ENCODE data around the gene CACUL1. TPM values are rescaled to one million over a fixed set of nuclear protein-coding genes. Genes with fewer than 3 reads are reported as not detected.
A peak's percentile ranks its signal among the peaks of the same experiment; 100 is the strongest.

The CACUL1 gene
- polyA plus RNA-seq, 1 donor from 2014 or later = 23.9 TPM

- Mint-ChIP-seq H3K9me3 (peaks cover 3 to 13% (median 10%) of the 10 kb centered on the region in 3 donors), H3K27me3 (peaks cover 4% of the 10 kb centered on the region), H3K4me1 (no peaks in the 10 kb centered on the region), H3K27ac (no peak overlapping the region), H3K36me3 (peaks cover 4% of the 10 kb centered on the region), H3K4me3 (no peak overlapping the region)
Measured at GRCh38 chr10:118778727-118779126, 24.0 kb upstream of the CACUL1 start.

GRCh38 chr10:118776960-118777359, 22.2 kb upstream of the CACUL1 start:
- peaks cover 4% of the 10 kb centered on the region for H3K36me3 Mint-ChIP-seq
- no peaks in the 10 kb centered on the region for H3K4me1 Mint-ChIP-seq
- no peaks in the 10 kb centered on the region for H3K27me3 Mint-ChIP-seq

GRCh38 chr10:118776033-118776432, 21.3 kb upstream of the CACUL1 start:
- no peak overlapping the region for H3K27ac Mint-ChIP-seq
- H3K4me3 Mint-ChIP-seq = no peak overlapping the region
- no peaks in the 10 kb centered on the region for H3K4me1 Mint-ChIP-seq
- peaks cover 4% of the 10 kb centered on the region for H3K36me3 Mint-ChIP-seq
- peaks cover 3 to 12% (median 10%) of the 10 kb centered on the region in 3 donors for H3K9me3 Mint-ChIP-seq
- no peaks in the 10 kb centered on the region for H3K27me3 Mint-ChIP-seq

More at GRCh38 chr10:118776960-118777359, 22.2 kb upstream of the CACUL1 start:
- peaks cover 3 to 12% (median 10%) of the 10 kb centered on the region in 3 donors for H3K9me3 Mint-ChIP-seq
- H3K4me3 Mint-ChIP-seq = peak overlapping the region in 1 of 4 donors; percentile 4
- peak overlapping the region in 1 of 3 donors; percentile 47 for H3K27ac Mint-ChIP-seq

- H3K9me3 Mint-ChIP-seq = peaks cover 3 to 13% (median 10%) of the 10 kb centered on the region in 3 donors
- H3K27ac Mint-ChIP-seq = no peak overlapping the region
- H3K27me3 Mint-ChIP-seq = no peaks in the 10 kb centered on the region
- H3K4me1 Mint-ChIP-seq = no peaks in the 10 kb centered on the region
- H3K4me3 Mint-ChIP-seq = no peak overlapping the region
- peaks cover 4% of the 10 kb centered on the region for H3K36me3 Mint-ChIP-seq
Measured at GRCh38 chr10:118775478-118775877, 20.7 kb upstream of the CACUL1 start.

GRCh38 chr10:118773041-118773440, 18.3 kb upstream of the CACUL1 start:
- H3K36me3 Mint-ChIP-seq = peaks cover 4% of the 10 kb centered on the region
- H3K4me3 Mint-ChIP-seq = no peak overlapping the region
- H3K9me3 Mint-ChIP-seq = peaks cover 3 to 17% (median 15%) of the 10 kb centered on the region in 3 donors
- H3K27me3 Mint-ChIP-seq = no peaks in the 10 kb centered on the region
- H3K4me1 Mint-ChIP-seq = no peaks in the 10 kb centered on the region
- H3K27ac Mint-ChIP-seq = no peak overlapping the region

GRCh38 chr10:118771976-118772375, 17.2 kb upstream of the CACUL1 start:
- no peak overlapping the region for H3K27ac Mint-ChIP-seq

GRCh38 chr10:118769898-118770600, 15.3 kb upstream of the CACUL1 start:
- no peaks in the 10 kb centered on the region for H3K36me3 Mint-ChIP-seq
- peaks cover 0 to 6% (median 3%) of the 10 kb centered on the region in 3 donors for H3K9me3 Mint-ChIP-seq
- H3K27me3 Mint-ChIP-seq = no peaks in the 10 kb centered on the region
- H3K27ac Mint-ChIP-seq = peak overlapping the region in 1 of 3 donors; percentile 58
- H3K4me3 Mint-ChIP-seq = peak overlapping the region in 1 of 4 donors; percentile 58
- H3K4me1 Mint-ChIP-seq = no peaks in the 10 kb centered on the region

More at GRCh38 chr10:118771976-118772375, 17.2 kb upstream of the CACUL1 start:
- H3K27me3 Mint-ChIP-seq = no peaks in the 10 kb centered on the region
- no peaks in the 10 kb centered on the region for H3K36me3 Mint-ChIP-seq
- H3K9me3 Mint-ChIP-seq = peaks cover 3 to 15% (median 11%) of the 10 kb centered on the region in 3 donors
- H3K4me3 Mint-ChIP-seq = peak overlapping the region in 1 of 4 donors; percentile 3
- H3K4me1 Mint-ChIP-seq = no peaks in the 10 kb centered on the region

- no peaks in the 10 kb centered on the region for H3K36me3 Mint-ChIP-seq
- H3K4me3 Mint-ChIP-seq = no peak overlapping the region
- H3K27ac Mint-ChIP-seq = no peak overlapping the region
- no peaks in the 10 kb centered on the region for H3K4me1 Mint-ChIP-seq
- H3K9me3 Mint-ChIP-seq = peaks cover 0 to 6% (median 3%) of the 10 kb centered on the region in 3 donors
- no peaks in the 10 kb centered on the region for H3K27me3 Mint-ChIP-seq
Measured at GRCh38 chr10:118768041-118768919, 13.5 kb upstream of the CACUL1 start.

GRCh38 chr10:118767297-118768040, 12.7 kb upstream of the CACUL1 start:
- Mint-ChIP-seq H3K27me3 (no peaks in the 10 kb centered on the region), H3K4me3 (no peak overlapping the region), H3K9me3 (peaks cover 0 to 6% (median 3%) of the 10 kb centered on the region in 3 donors), H3K4me1 (no peaks in the 10 kb centered on the region), H3K27ac (no peak overlapping the region), H3K36me3 (no peaks in the 10 kb centered on the region)

- H3K9me3 Mint-ChIP-seq = peaks cover 0 to under 1% (median 0%) of the 10 kb centered on the region in 3 donors
- no peaks in the 10 kb centered on the region for H3K27me3 Mint-ChIP-seq
- no peak overlapping the region for H3K4me3 Mint-ChIP-seq
- no peak overlapping the region for H3K27ac Mint-ChIP-seq
- no peaks in the 10 kb centered on the region for H3K4me1 Mint-ChIP-seq
- no peaks in the 10 kb centered on the region for H3K36me3 Mint-ChIP-seq
Measured at GRCh38 chr10:118764195-118764594, 9.4 kb upstream of the CACUL1 start.

GRCh38 chr10:118763202-118763988, 8.6 kb upstream of the CACUL1 start:
- Mint-ChIP-seq H3K27me3 (no peaks in the 10 kb centered on the region), H3K4me1 (no peaks in the 10 kb centered on the region), H3K4me3 (peak overlapping the region in 1 of 4 donors; percentile 19), H3K9me3 (no peaks in the 10 kb centered on the region), H3K36me3 (no peaks in the 10 kb centered on the region), H3K27ac (no peak overlapping the region)

- H3K4me1 Mint-ChIP-seq = peaks cover 2 to 5% (median 2%) of the 10 kb centered on the region in 3 donors
- H3K9me3 Mint-ChIP-seq = no peaks in the 10 kb centered on the region
- H3K36me3 Mint-ChIP-seq = no peaks in the 10 kb centered on the region
- no peaks in the 10 kb centered on the region for H3K27me3 Mint-ChIP-seq
- no peak overlapping the region for H3K4me3 Mint-ChIP-seq
- no peak overlapping the region for H3K27ac Mint-ChIP-seq
Measured at GRCh38 chr10:118760265-118760664, 5.5 kb upstream of the CACUL1 start.

- Mint-ChIP-seq H3K4me1 (peaks cover 7 to 14% (median 9%) of the 10 kb centered on the region in 3 donors), H3K27me3 (no peaks in the 10 kb centered on the region), H3K36me3 (no peaks in the 10 kb centered on the region)
Measured at GRCh38 chr10:118758449-118758848, 3.7 kb upstream of the CACUL1 start.

GRCh38 chr10:118754229-118754555, 578 bp downstream of the CACUL1 start:
- Mint-ChIP-seq H3K27ac (peak overlapping the region; percentile 84 to 97 (median 85)), H3K36me3 (peaks cover 5% of the 10 kb centered on the region), H3K9me3 (no peaks in the 10 kb centered on the region), H3K27me3 (no peaks in the 10 kb centered on the region), H3K4me1 (peaks cover 29 to 42% (median 30%) of the 10 kb centered on the region in 3 donors), H3K4me3 (peak overlapping the region; percentile 93 to 99 (median 96))

More at GRCh38 chr10:118758449-118758848, 3.7 kb upstream of the CACUL1 start:
- H3K9me3 Mint-ChIP-seq = no peaks in the 10 kb centered on the region
- H3K27ac Mint-ChIP-seq = no peak overlapping the region
- no peak overlapping the region for H3K4me3 Mint-ChIP-seq
